CD1c-positive myeloid dendritic cell (primary cell): Measurements from ENCODE around the gene CDH13.

ENCODE experiments used
- DNase-seq: peaks from one replicate; pipeline ENCODE4 v3.0.0-alpha.2; 2016; ENCODE audit errors: extremely low spot score

The CDH13 gene

DNA sequence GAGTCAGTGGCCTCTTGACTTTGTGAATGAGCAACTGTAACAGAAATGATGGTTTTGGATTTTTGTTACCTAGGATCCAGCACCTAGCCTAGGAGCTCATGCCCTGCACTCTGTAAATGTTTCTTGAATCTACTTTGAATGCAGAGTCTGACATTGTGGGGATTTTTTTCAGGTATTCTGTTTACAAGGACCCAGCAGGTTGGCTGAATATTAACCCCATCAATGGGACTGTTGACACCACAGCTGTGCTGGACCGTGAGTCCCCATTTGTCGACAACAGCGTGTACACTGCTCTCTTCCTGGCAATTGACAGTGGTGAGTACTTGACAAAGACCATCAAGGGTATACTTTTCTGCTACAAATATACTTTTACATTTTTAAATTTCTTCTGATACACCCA lies 1121.2 kb downstream of the CDH13 start:
- DNase-seq: no peak

DNA sequence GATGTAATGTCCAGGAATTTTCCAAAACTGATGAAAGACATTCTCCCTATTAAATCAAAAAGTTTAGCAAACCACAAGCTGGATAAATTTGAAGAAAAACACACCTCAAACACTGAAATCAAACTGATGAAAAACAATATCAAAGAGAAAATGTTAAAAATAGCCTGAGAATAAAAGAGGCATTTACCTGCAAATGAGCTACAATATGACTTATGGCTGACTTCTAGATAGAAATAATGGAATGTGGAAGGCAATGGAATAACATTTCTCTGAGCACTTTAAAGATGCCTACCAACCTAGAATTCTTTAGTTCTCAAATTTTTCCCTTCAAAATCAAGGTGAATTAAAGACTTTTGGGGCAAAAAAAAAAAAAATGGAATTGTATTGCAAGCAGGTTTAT lies 1128.6 kb downstream of the CDH13 start:
- no peak for DNase-seq

DNA sequence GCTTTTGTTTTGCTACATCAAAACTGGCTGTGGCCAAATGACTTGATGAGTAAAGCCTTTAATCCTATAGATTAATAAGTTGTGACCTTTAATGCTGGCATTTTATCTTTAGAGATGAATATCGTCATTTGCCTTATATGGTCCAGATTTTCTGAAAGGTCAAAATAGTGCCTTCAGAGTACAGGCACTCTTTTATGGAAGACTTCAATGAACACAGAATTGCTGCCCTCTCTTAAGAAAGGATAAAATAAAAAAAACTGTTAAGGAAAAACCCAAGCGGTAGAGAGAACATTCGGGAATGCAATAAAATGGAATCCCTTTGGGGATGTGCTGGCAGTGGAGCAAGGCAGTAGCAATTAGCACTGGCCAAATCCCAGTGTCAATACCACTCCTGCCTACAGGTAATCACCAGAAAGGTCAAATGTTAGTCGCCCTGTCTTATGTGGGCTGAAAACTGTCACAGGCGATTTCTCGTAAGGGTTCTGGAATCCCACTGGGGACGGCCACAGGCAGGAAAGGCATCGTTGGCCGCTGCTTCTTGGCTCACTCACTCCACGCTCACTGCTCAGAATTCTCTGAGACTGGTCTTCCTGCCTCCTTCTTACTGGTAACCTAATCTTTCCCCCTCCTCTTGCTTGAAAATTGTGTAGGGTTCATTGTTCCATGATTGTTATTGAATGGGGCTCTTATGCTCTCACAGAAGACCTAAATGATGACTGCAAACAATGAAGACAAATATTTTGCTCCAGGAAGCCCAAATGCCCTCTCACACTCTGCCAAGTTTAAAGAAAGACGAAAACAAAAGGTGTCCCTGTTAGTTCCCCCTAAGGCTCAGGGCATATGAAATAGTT lies 1135.6 kb downstream of the CDH13 start:
- DNase-seq: no peak

- no peak for DNase-seq
These were observed 1136.2 kb downstream of the CDH13 start for GRCh38 chr16:83762992-83763358.

- DNase-seq: peak; percentile 42
These were observed 1142.2 kb downstream of the CDH13 start for GRCh38 chr16:83768986-83769385.

GRCh38 chr16:83769397-83770008 lies 1142.7 kb downstream of the CDH13 start:
- peak; percentile 75 for DNase-seq

GRCh38 chr16:83771306-83771942 lies 1144.7 kb downstream of the CDH13 start:
- DNase-seq: no peak

DNA sequence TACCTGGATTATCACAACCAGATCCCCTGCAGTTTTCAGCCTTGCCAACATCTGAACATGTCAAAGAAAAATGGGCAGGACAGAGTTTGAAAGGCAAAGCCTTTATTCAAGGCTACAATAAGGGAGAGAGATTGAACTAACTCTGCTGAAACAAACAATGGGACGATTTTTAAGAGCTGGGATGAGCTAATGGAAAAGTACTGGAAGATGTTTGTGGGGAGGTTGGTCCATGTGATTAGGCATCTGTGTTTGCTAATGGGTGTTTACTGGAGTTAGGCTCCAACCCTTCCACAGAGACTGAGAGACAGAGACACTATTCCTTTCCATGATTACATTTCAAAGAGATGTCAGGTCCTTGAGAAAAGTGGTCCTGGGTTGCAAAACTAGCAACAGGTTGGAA lies 1146.0 kb downstream of the CDH13 start:
- DNase-seq: no peak

- DNase-seq: peak; percentile 62
These were observed 1147.3 kb downstream of the CDH13 start for GRCh38 chr16:83774066-83774465.

GRCh38 chr16:83776944-83777343 lies 1150.2 kb downstream of the CDH13 start:
- DNase-seq: no peak

DNA sequence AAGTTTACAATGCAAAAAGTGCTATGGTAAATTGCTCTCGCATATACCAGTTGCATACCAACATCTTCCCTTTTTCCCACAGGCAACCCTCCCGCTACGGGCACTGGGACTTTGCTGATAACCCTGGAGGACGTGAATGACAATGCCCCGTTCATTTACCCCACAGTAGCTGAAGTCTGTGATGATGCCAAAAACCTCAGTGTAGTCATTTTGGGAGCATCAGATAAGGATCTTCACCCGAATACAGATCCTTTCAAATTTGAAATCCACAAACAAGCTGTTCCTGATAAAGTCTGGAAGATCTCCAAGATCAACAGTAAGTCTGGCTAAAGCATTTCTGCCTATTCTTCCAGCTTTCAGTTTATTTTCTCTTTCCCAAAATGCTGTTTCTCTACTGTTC lies 1153.1 kb downstream of the CDH13 start:
- DNase-seq: no peak

GRCh38 chr16:83785455-83785854 lies 1158.7 kb downstream of the CDH13 start:
- no peak for DNase-seq

GRCh38 chr16:83789642-83790401 lies 1163.1 kb downstream of the CDH13 start:
- DNase-seq: no peak

GRCh38 chr16:83791916-83792315 lies 1165.1 kb downstream of the CDH13 start:
- DNase-seq: no peak

DNA sequence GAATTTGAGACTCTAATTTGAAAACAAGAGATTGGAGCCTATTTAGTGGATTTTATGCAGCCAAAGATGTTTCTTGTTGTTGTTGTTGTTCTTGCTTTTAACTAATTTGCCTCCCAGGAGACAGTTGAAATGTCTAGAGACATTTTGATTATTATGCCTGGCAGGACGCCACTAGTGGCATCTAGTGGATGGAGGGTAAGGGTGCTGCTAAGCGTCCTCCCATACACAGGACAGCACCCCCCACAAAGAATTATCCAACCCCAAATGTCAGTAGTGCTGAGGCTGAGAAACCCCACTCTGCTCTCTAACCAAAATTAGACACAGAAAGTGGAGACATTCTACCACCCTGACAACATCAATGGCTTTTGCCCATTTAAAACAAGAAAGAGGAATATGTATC lies 1165.6 kb downstream of the CDH13 start:
- DNase-seq: no peak

DNA sequence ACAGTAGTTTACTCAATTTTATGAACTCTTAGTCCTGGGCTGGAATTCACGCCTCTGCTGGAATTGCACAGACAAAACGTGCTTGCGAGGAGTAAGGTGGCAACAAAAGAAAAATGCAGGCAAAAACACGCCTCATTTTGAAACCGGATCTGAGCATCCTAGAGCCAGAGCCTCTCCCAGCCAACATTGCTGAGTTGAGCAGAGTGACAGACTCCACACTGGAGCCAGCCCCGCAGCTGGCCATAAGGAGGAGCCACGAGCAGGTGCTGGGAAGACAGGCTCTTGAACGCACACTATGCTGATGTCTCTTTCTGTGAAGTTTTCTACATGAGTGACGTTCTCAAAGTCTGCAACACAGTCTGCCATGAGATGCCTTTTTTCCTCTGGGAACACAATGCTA lies 1166.4 kb downstream of the CDH13 start:
- DNase-seq: no peak

DNA sequence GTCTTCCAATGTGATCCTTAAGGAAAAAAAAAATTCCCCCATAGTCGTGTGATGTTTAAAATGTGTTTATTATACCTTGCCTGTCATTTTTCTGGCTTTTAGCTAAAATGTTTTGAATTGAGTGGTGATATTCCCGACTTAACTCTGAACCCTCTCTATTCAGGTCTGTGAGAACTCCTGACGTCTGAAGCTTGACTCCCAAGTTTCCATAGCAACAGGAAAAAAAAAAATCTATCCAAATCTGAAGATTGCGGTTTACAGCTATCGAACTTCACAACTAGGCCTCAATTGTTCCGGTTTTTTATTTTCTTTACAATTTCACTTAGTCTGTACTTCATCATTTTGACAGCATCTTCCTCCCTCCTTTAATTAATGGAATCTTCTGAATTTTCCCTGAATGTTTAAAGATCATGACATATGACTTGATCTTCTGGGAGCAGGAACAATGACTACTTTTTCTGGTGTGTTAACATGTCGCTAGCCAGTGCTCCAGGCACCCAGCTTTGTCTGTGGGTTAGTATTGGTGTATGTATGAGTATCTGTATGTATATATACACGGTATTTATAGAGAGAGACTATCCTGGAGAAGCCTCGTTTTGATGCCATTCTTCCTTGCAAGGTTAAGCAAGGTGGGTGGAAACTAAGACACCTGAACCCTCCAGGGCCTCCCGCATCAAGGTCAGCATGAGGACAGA lies 1168.2 kb downstream of the CDH13 start:
- DNase-seq: no peak

- no peak for DNase-seq
These were observed 1170.2 kb downstream of the CDH13 start for GRCh38 chr16:83797013-83797412.

- no peak for DNase-seq
These were observed 1172.6 kb downstream of the CDH13 start for GRCh38 chr16:83799336-83799735.

- no peak for DNase-seq
These were observed 1175.4 kb downstream of the CDH13 start for GRCh38 chr16:83802135-83802534.

DNA sequence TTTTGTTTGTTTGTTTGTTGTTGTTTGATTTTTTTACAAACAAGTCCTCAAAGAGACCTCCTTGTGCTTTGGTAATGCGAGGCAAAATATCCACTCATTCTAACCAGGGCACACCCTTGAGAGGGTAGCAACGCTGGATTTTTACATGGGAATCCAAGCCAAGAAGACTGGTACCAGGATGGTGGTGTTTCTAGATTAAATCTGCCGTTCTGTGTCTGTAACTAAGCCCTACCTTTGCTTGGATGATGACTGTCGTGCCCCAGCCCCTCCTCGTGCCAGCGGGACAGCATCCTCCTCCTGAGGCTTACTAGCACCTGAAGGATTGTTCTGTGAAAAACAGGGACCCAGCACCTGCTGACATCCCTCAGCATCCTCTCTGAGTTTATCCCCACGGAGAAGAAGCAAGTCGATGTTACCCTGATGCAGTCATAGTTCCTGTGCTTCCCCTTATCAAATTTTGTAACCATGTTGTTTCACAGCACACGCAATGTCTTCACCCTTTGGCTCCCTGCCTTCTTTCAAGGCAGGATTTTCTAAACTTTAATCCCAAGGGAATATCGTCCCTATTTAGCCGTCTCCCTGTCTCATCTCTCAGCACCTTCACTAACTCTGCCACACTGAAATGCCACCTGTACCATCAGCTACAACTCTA lies 1175.9 kb downstream of the CDH13 start:
- DNase-seq: no peak
